CD4-positive, alpha-beta T cell treated with Interleukin-15 for 1 hour (primary cell): ENCODE data around the gene USP6NL.

ENCODE experiments used
- DNase-seq: peaks from one replicate; pipeline ENCODE4 v3.0.0-alpha.2; 2020

USP6NL gene

GRCh38 chr10:11548065-11548767, 63.2 kb downstream of the USP6NL start:
- DNase-seq, result no peak

- DNase-seq, result no peak
Measured at GRCh38 chr10:11546581-11546980, 64.9 kb downstream of the USP6NL start.

DNA sequence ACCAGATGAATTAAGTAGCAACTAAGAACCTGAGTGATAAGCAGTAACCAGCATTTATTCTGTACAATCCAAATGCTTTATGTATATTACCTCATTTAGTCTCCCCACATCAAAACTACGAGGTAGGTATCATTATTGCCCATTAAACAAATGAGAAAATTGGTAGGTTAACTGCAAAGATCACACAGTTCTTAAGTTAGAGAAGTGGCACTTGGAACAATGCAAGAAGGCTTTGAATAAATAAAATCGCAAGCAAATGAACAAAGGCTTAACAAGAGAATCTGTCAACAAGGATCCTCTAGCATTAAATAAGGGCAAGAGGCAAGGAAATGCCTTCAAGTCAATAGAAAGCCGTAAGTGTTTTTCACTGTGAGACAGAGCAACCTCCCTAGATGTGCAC, 70.2 kb downstream of the USP6NL start:
- no peak for DNase-seq

- no peak for DNase-seq
Measured at GRCh38 chr10:11539191-11539868, 72.1 kb downstream of the USP6NL start.

GRCh38 chr10:11538834-11539190, 72.6 kb downstream of the USP6NL start:
- DNase-seq, result no peak

DNA sequence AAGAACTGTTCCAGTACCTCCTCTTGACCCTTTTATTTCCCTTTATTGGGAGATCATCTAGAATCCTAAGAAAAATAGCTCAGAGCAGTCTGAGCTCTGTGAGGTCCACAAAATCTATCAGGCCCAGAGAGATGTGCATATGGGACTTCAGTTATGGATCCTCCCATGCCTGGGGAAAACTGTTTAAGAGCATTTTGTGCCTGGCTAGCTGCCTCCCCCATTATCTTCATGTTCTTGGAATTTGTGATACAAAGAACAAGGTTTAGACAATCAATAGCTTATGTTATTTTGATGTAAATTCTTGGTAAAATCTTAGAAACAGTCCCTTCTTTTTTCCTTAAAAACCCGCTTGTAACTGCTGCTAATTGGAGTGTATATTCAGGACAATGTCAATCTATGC, 75.2 kb downstream of the USP6NL start:
- DNase-seq, result no peak

- no peak for DNase-seq
Measured at GRCh38 chr10:11535346-11535959, 76.0 kb downstream of the USP6NL start.

DNA sequence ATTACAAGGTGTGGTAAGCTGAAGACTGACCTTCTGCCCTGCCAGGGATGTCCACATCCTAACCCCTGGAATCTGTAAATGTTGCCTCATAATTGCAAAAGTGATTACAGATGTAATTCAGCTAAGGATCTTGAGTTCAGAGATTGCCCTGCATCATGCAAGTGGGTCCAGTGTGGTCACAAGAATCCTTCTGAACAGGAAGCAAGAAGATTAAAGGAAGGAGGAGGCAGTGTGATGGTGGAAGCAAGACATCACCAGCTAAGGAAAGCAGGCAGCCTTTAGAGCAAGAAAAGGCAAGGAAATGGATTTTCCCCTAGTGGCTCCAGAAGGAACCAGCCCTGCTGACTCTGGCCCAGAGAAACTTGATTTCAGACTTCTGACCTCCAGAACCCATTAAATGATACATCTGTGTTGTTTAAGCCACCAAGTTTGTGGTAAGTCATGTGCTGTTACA, 78.1 kb downstream of the USP6NL start:
- no peak for DNase-seq

DNA sequence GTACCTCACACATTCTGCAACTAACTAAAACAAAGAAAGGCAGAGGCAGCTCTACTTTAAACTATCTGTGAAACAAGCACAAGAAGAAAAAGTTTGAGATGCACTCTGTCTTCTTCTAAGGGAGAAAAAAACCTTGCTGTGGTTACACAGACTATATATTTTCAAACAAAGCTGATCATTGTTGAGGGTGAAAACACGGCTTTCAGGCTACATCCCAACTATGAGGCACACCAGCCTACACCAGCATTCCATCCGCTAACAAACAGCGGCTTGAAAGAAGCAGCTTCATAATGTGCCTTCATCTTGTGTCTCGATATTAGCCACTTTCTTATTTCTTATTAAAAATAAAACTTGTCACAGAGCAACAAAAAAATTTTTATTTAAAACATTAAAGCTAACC, 79.1 kb downstream of the USP6NL start:
- no peak for DNase-seq

- DNase-seq, result no peak
Measured at GRCh38 chr10:11530806-11531205, 80.6 kb downstream of the USP6NL start.

GRCh38 chr10:11529276-11529903, 82.1 kb downstream of the USP6NL start:
- no peak for DNase-seq

GRCh38 chr10:11528286-11528685, 83.2 kb downstream of the USP6NL start:
- DNase-seq, result no peak

GRCh38 chr10:11527691-11528255, 83.7 kb downstream of the USP6NL start:
- no peak for DNase-seq

DNA sequence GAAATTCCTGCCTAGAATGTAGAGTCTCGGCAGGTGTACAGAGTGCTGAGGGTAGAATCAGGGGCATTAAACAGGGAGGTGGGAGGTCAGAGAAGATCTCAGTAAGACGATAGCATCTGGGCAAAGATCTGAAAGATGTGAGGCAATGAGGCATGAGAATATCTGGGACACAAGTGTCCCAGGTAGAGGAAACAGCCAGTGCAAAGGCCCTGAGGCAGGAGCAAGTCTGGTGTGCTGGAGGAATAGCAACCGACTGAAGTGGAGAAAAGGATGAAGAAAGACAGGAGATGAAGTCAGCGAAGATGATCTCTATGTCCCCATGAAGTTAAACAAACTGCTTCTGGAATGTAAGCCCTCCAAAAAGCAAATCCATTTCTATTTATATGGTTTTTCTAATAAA, 84.4 kb downstream of the USP6NL start:
- DNase-seq, result no peak

DNA sequence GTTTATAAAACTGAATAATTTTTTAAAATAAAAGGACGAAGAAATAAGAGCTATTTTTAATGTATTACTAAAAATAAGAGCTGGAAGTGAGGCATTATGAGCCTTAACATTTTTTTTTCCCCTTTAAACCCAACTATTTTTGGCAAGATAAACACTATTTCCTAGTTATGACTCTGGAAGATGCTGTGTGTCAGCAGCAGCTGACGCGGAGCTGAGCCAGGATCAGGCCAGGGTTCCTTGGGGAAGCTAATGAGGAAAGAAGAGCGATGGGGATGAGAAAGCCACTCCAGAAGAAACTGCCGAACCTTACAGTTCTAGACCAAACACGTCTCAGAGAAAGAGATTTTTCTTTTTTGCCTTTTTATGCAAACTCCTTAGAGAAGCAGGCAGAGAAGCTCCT, 85.9 kb downstream of the USP6NL start:
- no peak for DNase-seq

DNA sequence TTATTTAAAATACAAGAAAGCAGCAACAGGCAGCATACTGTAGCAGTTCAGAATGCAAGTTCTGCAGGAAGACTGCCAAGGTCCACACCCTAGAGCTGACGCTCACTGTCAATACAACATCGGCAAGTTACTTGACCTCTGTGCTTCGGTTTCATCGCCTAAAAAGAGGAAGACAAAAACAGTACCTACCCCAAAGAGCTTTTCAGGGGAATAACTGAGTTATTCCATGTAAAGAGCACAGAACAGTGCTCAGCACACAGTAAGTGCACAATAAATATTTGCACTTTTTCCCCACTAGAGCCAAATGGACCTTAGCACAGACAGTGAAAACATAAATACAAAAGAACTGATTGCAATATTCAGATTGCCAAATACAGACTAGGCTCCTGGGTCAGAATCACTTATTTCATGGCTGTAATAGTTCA, 88.6 kb downstream of the USP6NL start:
- DNase-seq, result no peak

DNA sequence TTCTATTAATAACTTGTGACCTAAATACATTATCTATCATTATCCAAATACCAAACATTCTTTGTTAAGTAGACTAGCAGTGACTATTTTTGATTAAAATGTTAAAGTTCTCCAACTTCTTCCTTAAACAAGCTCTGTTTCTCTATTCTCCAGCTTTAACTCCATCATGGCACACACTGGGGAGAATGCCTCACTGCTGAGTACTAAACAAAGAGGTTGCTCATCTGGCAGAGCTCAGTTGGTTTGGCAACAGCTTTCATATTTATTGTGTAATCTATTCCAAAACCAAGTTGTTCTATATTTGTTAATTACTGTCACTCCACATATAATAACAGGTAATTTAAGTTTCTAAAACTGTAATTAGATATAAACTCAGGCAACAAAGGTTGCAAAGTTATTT, 89.6 kb downstream of the USP6NL start:
- DNase-seq, result no peak

- no peak for DNase-seq
Measured at GRCh38 chr10:11520892-11521291, 90.6 kb downstream of the USP6NL start.

- no peak for DNase-seq
Measured at GRCh38 chr10:11517150-11517549, 94.3 kb downstream of the USP6NL start.

DNA sequence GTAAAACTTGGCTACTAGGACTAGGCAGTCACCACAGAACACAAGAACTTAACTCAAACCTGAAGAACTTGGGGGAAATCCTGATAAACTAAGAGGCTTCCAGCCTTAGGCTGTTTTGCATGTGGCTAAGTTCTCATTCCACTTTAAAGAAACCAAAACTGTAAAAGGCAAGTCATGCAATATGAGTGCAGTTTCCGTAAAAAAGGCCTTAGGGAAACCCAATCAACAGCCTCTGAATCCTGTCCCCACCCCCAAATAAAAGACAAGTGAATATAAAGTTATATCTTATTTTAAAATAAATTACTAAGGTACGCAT, 95.1 kb downstream of the USP6NL start:
- no peak for DNase-seq

- peak; percentile 32 for DNase-seq
Measured at GRCh38 chr10:11515596-11516430, 95.6 kb downstream of the USP6NL start.

DNA sequence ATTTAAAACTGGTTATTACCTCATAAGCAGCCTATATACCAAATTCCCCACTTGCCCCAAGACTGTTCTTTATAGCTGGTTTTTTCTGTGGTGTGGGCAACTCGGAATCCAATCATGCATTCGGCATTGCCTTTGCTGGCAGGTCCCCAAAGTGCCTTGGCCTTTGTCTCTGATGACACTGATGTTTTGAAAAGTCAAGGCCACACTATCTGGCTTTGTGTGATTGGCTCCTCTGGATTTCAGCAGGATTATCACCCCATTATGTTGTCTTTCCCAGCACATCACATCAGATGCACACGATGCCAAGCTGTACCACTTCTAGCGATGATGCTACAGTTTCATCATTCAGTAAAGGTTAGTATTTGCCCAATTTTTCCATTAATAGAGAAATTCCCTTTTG, 97.7 kb downstream of the USP6NL start:
- DNase-seq, result no peak

GRCh38 chr10:11512596-11512995, 98.9 kb downstream of the USP6NL start:
- DNase-seq, result no peak
